ENCODE measurements around the gene GPR17.

GPR17 gene

GRCh38 chr2:127659408-127660290 is 13.7 kb downstream of the GPR17 start:
- no peak for TF ChIP-seq CTCF (IDR thresholded peaks at IDR 0.05; ENCODE audit: extremely low read depth, missing control alignments)
- DNase-seq (ENCODE audit: low spot score) = no peak

- TF ChIP-seq CTCF (IDR thresholded peaks at IDR 0.05; ENCODE audit: extremely low read depth, missing control alignments) = no peak
- DNase-seq (ENCODE audit: low spot score) = no peak
These were observed 14.3 kb downstream of the GPR17 start for GRCh38 chr2:127660291-127660578.

GRCh38 chr2:127661072-127661649 is 15.2 kb downstream of the GPR17 start:
- no peak for DNase-seq (ENCODE audit: low spot score)
- no peak for TF ChIP-seq CTCF (IDR thresholded peaks at IDR 0.05; ENCODE audit: extremely low read depth, missing control alignments)

GRCh38 chr2:127661949-127662510 is 16.1 kb downstream of the GPR17 start:
- DNase-seq (ENCODE audit: low spot score) = no peak
- TF ChIP-seq CTCF (IDR thresholded peaks at IDR 0.05; ENCODE audit: extremely low read depth, missing control alignments) = no peak

GRCh38 chr2:127662937-127663565 is 17.1 kb downstream of the GPR17 start:
- no peak for DNase-seq (ENCODE audit: low spot score)

GRCh38 chr2:127663566-127664064 is 17.7 kb downstream of the GPR17 start:
- TF ChIP-seq CTCF (IDR thresholded peaks at IDR 0.05; ENCODE audit: extremely low read depth, missing control alignments) = no peak
- no peak for DNase-seq (ENCODE audit: low spot score)

More at GRCh38 chr2:127662937-127663565, 17.1 kb downstream of the GPR17 start:
- no peak for TF ChIP-seq CTCF (IDR thresholded peaks at IDR 0.05; ENCODE audit: extremely low read depth, missing control alignments)

All from GM20000 (cell line).